DND-41 (cell line): Measurements from ENCODE around the gene CD36.

ENCODE experiments used
- ATAC-seq: fragments of 200-7000 bp; cut with Tn5 transposase; 3 replicates; pipeline ENCODE4 v1.9.1; 2021; ENCODE audit warnings: low read depth; ENCODE audit not compliant: insufficient read depth
- DNase-seq: peaks from one replicate; pipeline ENCODE4 v3.0.0-alpha.2; 2020
- H2AFZ ChIP-seq: 2 replicates; pipeline ENCODE4 v1.6.0; 2012; ENCODE audit warnings: low read depth, low read length
- H3K27ac ChIP-seq: 2 replicates; pipeline ENCODE4 v1.5.1; 2012; ENCODE audit warnings: low read length, inconsistent platforms
- H3K27me3 ChIP-seq: fragments of 200-600 bp; sonication (generic); 2 replicates; pipeline ENCODE4 v1.6.0; 2012; ENCODE audit warnings: low read length, mild to moderate bottlenecking, inconsistent platforms; ENCODE audit not compliant: insufficient read depth, poor library complexity
- H3K36me3 ChIP-seq: 2 replicates; pipeline ENCODE4 v1.5.1; 2012; ENCODE audit warnings: low read length, inconsistent platforms; ENCODE audit not compliant: insufficient read depth
- H3K4me1 ChIP-seq: 2 replicates; pipeline ENCODE4 v1.5.1; 2012; ENCODE audit warnings: mild to moderate bottlenecking, low read length; ENCODE audit not compliant: insufficient read depth
- H3K4me2 ChIP-seq: 2 replicates; pipeline ENCODE4 v1.6.0; 2012; ENCODE audit warnings: mild to moderate bottlenecking, moderate library complexity, low read length, inconsistent platforms; ENCODE audit not compliant: insufficient read depth
- H3K4me3 ChIP-seq, 2 experiments: fragments of 200-600 bp in 1 of 2; shearing (Covaris generic) in 1 of 2; 2 replicates each; pipeline ENCODE4 v1.5.1; 2012 to 2016; ENCODE audit warnings: inconsistent platforms in 2 of 2, low read length in 2 of 2, mild to moderate bottlenecking in 2 of 2, low read depth in 1 of 2, moderate library complexity in 1 of 2
- H3K79me2 ChIP-seq: 2 replicates; pipeline ENCODE4 v1.6.0; 2012; ENCODE audit warnings: low read length, inconsistent platforms; ENCODE audit not compliant: insufficient read depth
- H3K9ac ChIP-seq: 2 replicates; pipeline ENCODE4 v1.6.0; 2012; ENCODE audit warnings: low read depth, mild to moderate bottlenecking, inconsistent platforms, low read length, moderate library complexity
- H3K9me3 ChIP-seq: 2 replicates; pipeline ENCODE4 v1.5.1; 2012; ENCODE audit warnings: low read length, moderate library complexity, mild to moderate bottlenecking, inconsistent platforms; ENCODE audit not compliant: insufficient read depth, severe bottlenecking
- H4K20me1 ChIP-seq: 2 replicates; pipeline ENCODE4 v1.6.0; 2012; ENCODE audit warnings: low read length; ENCODE audit not compliant: insufficient read depth
- CTCF ChIP-seq: IDR thresholded peaks from 2 replicates; pipeline ENCODE4 v1.5.1; 2012; ENCODE audit warnings: borderline replicate concordance, low read length, moderate library complexity, mild to moderate bottlenecking; ENCODE audit not compliant: poor library complexity, severe bottlenecking; ENCODE audit errors: extremely low read depth
- EZH2 ChIP-seq: IDR thresholded peaks from 3 replicates; pipeline ENCODE4 v1.6.1; 2012; ENCODE audit warnings: borderline replicate concordance, low read depth, mild to moderate bottlenecking, moderate library complexity, low read length, inconsistent platforms; ENCODE audit not compliant: severe bottlenecking

The CD36 gene

GRCh38 chr7:80676404-80676803 lies 38.0 kb downstream of the CD36 start:
- Histone ChIP-seq H3K9me3 (no peaks in the 10 kb centered on the region), H3K79me2 (no peaks in the 10 kb centered on the region), H3K4me3 (no peak overlapping the region), H3K4me1 (no peaks in the 10 kb centered on the region), H3K27ac (no peak overlapping the region), H3K36me3 (no peaks in the 10 kb centered on the region), H2AFZ (no peak overlapping the region), H3K4me2 (no peak overlapping the region), H3K9ac (no peak overlapping the region), H4K20me1 (no peaks in the 10 kb centered on the region), H3K27me3 (no peaks in the 10 kb centered on the region)
- ATAC-seq (no peak), DNase-seq (no peak)
- TF ChIP-seq EZH2: no peak
- no peak for TF ChIP-seq CTCF

GRCh38 chr7:80677629-80678028 lies 39.2 kb downstream of the CD36 start:
- Histone ChIP-seq H4K20me1 (no peaks in the 10 kb centered on the region), H3K9ac (no peak overlapping the region), H3K4me1 (no peaks in the 10 kb centered on the region), H3K4me2 (no peak overlapping the region), H3K4me3 (no peak overlapping the region), H3K9me3 (no peaks in the 10 kb centered on the region), H2AFZ (no peak overlapping the region), H3K27me3 (no peaks in the 10 kb centered on the region), H3K79me2 (no peaks in the 10 kb centered on the region), H3K27ac (no peak overlapping the region), H3K36me3 (no peaks in the 10 kb centered on the region)
- ATAC-seq (no peak), DNase-seq (no peak)
- TF ChIP-seq EZH2 (no peak), CTCF (no peak)

- no peaks in the 10 kb centered on the region for H3K9me3 ChIP-seq
- DNase-seq (no peak), ATAC-seq (no peak)
- TF ChIP-seq CTCF: no peak
- TF ChIP-seq EZH2: no peak
- no peak overlapping the region for H3K4me3 ChIP-seq
- no peak overlapping the region for H3K27ac ChIP-seq
- H3K79me2 ChIP-seq: no peaks in the 10 kb centered on the region
- H3K4me1 ChIP-seq: no peaks in the 10 kb centered on the region
- H2AFZ ChIP-seq: no peak overlapping the region
- H3K36me3 ChIP-seq: no peaks in the 10 kb centered on the region
- no peaks in the 10 kb centered on the region for H3K27me3 ChIP-seq
- no peaks in the 10 kb centered on the region for H4K20me1 ChIP-seq
- H3K9ac ChIP-seq: no peak overlapping the region
- no peak overlapping the region for H3K4me2 ChIP-seq
These were observed 40.3 kb downstream of the CD36 start for GRCh38 chr7:80678707-80679106.
